Measurements from ENCODE around the gene EVA1C. TPM values are rescaled to one million over a fixed set of nuclear protein-coding genes. Genes with fewer than 3 reads are reported as not detected.
"Not testable (repeated sequence)": the region's sequence is repeated elsewhere in the genome, so short reads cannot be mapped to it uniquely, and the experiment has no call there.

EVA1C gene
- total RNA-seq, 1 experiment from 2014 or later, result 0.98 TPM

GRCh38 chr21:32505767-32506166, 93.3 kb downstream of the EVA1C start:
- H3K36me3 Mint-ChIP-seq (ENCODE audit: insufficient read depth in 1 of 3, low read depth in 3 of 3); H2AFZ ChIP-seq (ENCODE audit: low read length); H2BK5ac ChIP-seq (ENCODE audit: insufficient read length, low read length); H3K4ac ChIP-seq (ENCODE audit: low read depth, low read length); H4K5ac ChIP-seq (ENCODE audit: insufficient read length, low read depth, low read length); H3K27ac Mint-ChIP-seq; H3K4me3 Mint-ChIP-seq; H3K4me2 ChIP-seq (ENCODE audit: insufficient read depth, insufficient read length, low read length); H4K20me1 ChIP-seq (ENCODE audit: control insufficient read depth, insufficient read depth, insufficient read length); H4K8ac ChIP-seq (replicated peaks; ENCODE audit: insufficient read length, low read depth, low read length); H3K27me3 Mint-ChIP-seq (ENCODE audit: low read depth); H3K27me3 ChIP-seq (ENCODE audit: insufficient read depth, low read length); H3K9me3 Mint-ChIP-seq; H2BK20ac ChIP-seq (ENCODE audit: low read depth, low read length, poor library complexity, severe bottlenecking); H3K79me2 ChIP-seq (ENCODE audit: insufficient read depth, low read length); H3K56ac ChIP-seq (ENCODE audit: insufficient read length, low read depth, low read length); H3K23me2 ChIP-seq (ENCODE audit: insufficient read length, low read depth, low read length, poor library complexity, severe bottlenecking); H3K9ac ChIP-seq (ENCODE audit: extremely low read depth, insufficient read length, low read length); H3K27ac ChIP-seq (ENCODE audit: insufficient read length, low read depth, low read length); H2BK12ac ChIP-seq (ENCODE audit: insufficient read length, low read depth, low read length); H3K79me1 ChIP-seq (ENCODE audit: insufficient read depth, low read depth, low read length, poor library complexity, severe bottlenecking); H3K14ac ChIP-seq (ENCODE audit: insufficient read depth, low read length); H2BK120ac ChIP-seq (ENCODE audit: low read depth, low read length, poor library complexity, severe bottlenecking); H3T11ph ChIP-seq (ENCODE audit: low read length); DNase-seq; H3K4me1 ChIP-seq (ENCODE audit: insufficient read depth, low read length); H3K9me3 ChIP-seq (ENCODE audit: control insufficient read depth, low read depth, low read length); H4K91ac ChIP-seq (ENCODE audit: insufficient read length, low read depth, low read length); H3K23ac ChIP-seq (ENCODE audit: insufficient read length, low read depth, low read length); H3K18ac ChIP-seq (ENCODE audit: insufficient read length, low read depth, low read length); H2AK5ac ChIP-seq (ENCODE audit: insufficient read length, low read length); H2BK15ac ChIP-seq (ENCODE audit: low read depth, low read length): not testable (repeated sequence)
- peaks cover 11 to 13% of the 10 kb centered on the region in 2 experiments for H3K4me1 Mint-ChIP-seq
- no CpG with 5 or more reads among the region's 3 CpGs for WGBS (ENCODE audit: extremely low coverage, insufficient read length, low lambda C conversion rate)

- not testable (repeated sequence) for H3K9ac ChIP-seq (ENCODE audit: extremely low read depth, insufficient read length, low read length); H3K18ac ChIP-seq (ENCODE audit: insufficient read length, low read depth, low read length); H2BK12ac ChIP-seq (ENCODE audit: insufficient read length, low read depth, low read length); H2AFZ ChIP-seq (ENCODE audit: low read length); H2AK5ac ChIP-seq (ENCODE audit: insufficient read length, low read length); H3K36me3 Mint-ChIP-seq (ENCODE audit: insufficient read depth in 1 of 3, low read depth in 3 of 3); DNase-seq; H3K79me2 ChIP-seq (ENCODE audit: insufficient read depth, low read length); H3K56ac ChIP-seq (ENCODE audit: insufficient read length, low read depth, low read length); H4K8ac ChIP-seq (replicated peaks; ENCODE audit: insufficient read length, low read depth, low read length); H2BK120ac ChIP-seq (ENCODE audit: low read depth, low read length, poor library complexity, severe bottlenecking); H3K14ac ChIP-seq (ENCODE audit: insufficient read depth, low read length); H3K27me3 ChIP-seq (ENCODE audit: insufficient read depth, low read length); H4K91ac ChIP-seq (ENCODE audit: insufficient read length, low read depth, low read length); H3K9me3 ChIP-seq (ENCODE audit: control insufficient read depth, low read depth, low read length); H4K5ac ChIP-seq (ENCODE audit: insufficient read length, low read depth, low read length); H3K4me1 ChIP-seq (ENCODE audit: insufficient read depth, low read length); H2BK5ac ChIP-seq (ENCODE audit: insufficient read length, low read length); H3K23ac ChIP-seq (ENCODE audit: insufficient read length, low read depth, low read length); H3K4ac ChIP-seq (ENCODE audit: low read depth, low read length); H2BK20ac ChIP-seq (ENCODE audit: low read depth, low read length, poor library complexity, severe bottlenecking); H3K9me3 Mint-ChIP-seq; H3K4me2 ChIP-seq (ENCODE audit: insufficient read depth, insufficient read length, low read length); H3K23me2 ChIP-seq (ENCODE audit: insufficient read length, low read depth, low read length, poor library complexity, severe bottlenecking); H3K27ac ChIP-seq (ENCODE audit: insufficient read length, low read depth, low read length); H3K27me3 Mint-ChIP-seq (ENCODE audit: low read depth); H4K20me1 ChIP-seq (ENCODE audit: control insufficient read depth, insufficient read depth, insufficient read length); H2BK15ac ChIP-seq (ENCODE audit: low read depth, low read length); H3K79me1 ChIP-seq (ENCODE audit: insufficient read depth, low read depth, low read length, poor library complexity, severe bottlenecking); H3T11ph ChIP-seq (ENCODE audit: low read length); H3K4me3 Mint-ChIP-seq
- WGBS (ENCODE audit: extremely low coverage, insufficient read length, low lambda C conversion rate), result no CpG with 5 or more reads among the region's 7 CpGs
- Mint-ChIP-seq H3K27ac (peak overlapping the region; percentile 5 to 76 (median 18); a peak in 1 of 7 replicates), H3K4me1 (peaks cover 11 to 13% of the 10 kb centered on the region in 2 experiments)
Measured at GRCh38 chr21:32506411-32506965, 94.0 kb downstream of the EVA1C start.
